ENCODE data around the gene CCNT1. TPM values are rescaled to one million over a fixed set of nuclear protein-coding genes. Genes with fewer than 3 reads are reported as not detected.

The CCNT1 gene
- total RNA-seq, 1 donor from 2014 or later, result 52.5 TPM

GRCh38 chr12:48696626-48697025, 19.9 kb downstream of the CCNT1 start:
- Mint-ChIP-seq H3K36me3 (peaks cover 50% of the 10 kb centered on the region), H3K27me3 (ENCODE audit: low read depth) (no peaks in the 10 kb centered on the region), H3K4me1 (no peaks in the 10 kb centered on the region), H3K4me3 (no peak overlapping the region), H3K9me3 (no peaks in the 10 kb centered on the region), H3K27ac (no peak overlapping the region)
- no peak for DNase-seq (ENCODE audit: low spot score in 2 of 2, unreplicated experiment in 2 of 2)
- TF ChIP-seq CTCF (IDR thresholded peaks at IDR 0.05; ENCODE audit: unreplicated experiment), result no peak

GRCh38 chr12:48695859-48696258, 20.6 kb downstream of the CCNT1 start:
- no peak overlapping the region for H3K27ac Mint-ChIP-seq
- peaks cover 3% of the 10 kb centered on the region for H3K4me1 Mint-ChIP-seq
- DNase-seq (ENCODE audit: low spot score in 2 of 2, unreplicated experiment in 2 of 2), result no peak
- H3K36me3 Mint-ChIP-seq, result peaks cover 53% of the 10 kb centered on the region
- no peak overlapping the region for H3K4me3 Mint-ChIP-seq
- no peaks in the 10 kb centered on the region for H3K9me3 Mint-ChIP-seq
- no peak for TF ChIP-seq CTCF (IDR thresholded peaks at IDR 0.05; ENCODE audit: unreplicated experiment)
- H3K27me3 Mint-ChIP-seq (ENCODE audit: low read depth), result no peaks in the 10 kb centered on the region

GRCh38 chr12:48694038-48694437, 22.5 kb downstream of the CCNT1 start:
- Mint-ChIP-seq H3K27me3 (ENCODE audit: low read depth) (no peaks in the 10 kb centered on the region), H3K36me3 (peaks cover 50% of the 10 kb centered on the region), H3K27ac (no peak overlapping the region), H3K4me1 (peaks cover 14% of the 10 kb centered on the region), H3K4me3 (no peak overlapping the region), H3K9me3 (no peaks in the 10 kb centered on the region)
- no peak for DNase-seq (ENCODE audit: low spot score in 2 of 2, unreplicated experiment in 2 of 2)
- TF ChIP-seq CTCF (IDR thresholded peaks at IDR 0.05; ENCODE audit: unreplicated experiment), result no peak

- Mint-ChIP-seq H3K4me1 (peaks cover 14% of the 10 kb centered on the region), H3K36me3 (peaks cover 53% of the 10 kb centered on the region), H3K9me3 (no peaks in the 10 kb centered on the region), H3K4me3 (no peak overlapping the region), H3K27me3 (ENCODE audit: low read depth) (no peaks in the 10 kb centered on the region), H3K27ac (no peak overlapping the region)
- TF ChIP-seq CTCF (IDR thresholded peaks at IDR 0.05; ENCODE audit: unreplicated experiment), result no peak
- no peak for DNase-seq (ENCODE audit: low spot score in 2 of 2, unreplicated experiment in 2 of 2)
Measured at GRCh38 chr12:48693572-48693971, 22.9 kb downstream of the CCNT1 start.

GRCh38 chr12:48691826-48692487, 24.6 kb downstream of the CCNT1 start:
- TF ChIP-seq CTCF (IDR thresholded peaks at IDR 0.05; ENCODE audit: unreplicated experiment), result no peak
- H3K9me3 Mint-ChIP-seq, result no peaks in the 10 kb centered on the region
- no peaks in the 10 kb centered on the region for H3K27me3 Mint-ChIP-seq (ENCODE audit: low read depth)
- peaks cover 14% of the 10 kb centered on the region for H3K4me1 Mint-ChIP-seq
- H3K36me3 Mint-ChIP-seq, result peaks cover 50% of the 10 kb centered on the region
- DNase-seq (ENCODE audit: low spot score in 2 of 2, unreplicated experiment in 2 of 2), result no peak
- peak overlapping the region; percentile 60 for H3K27ac Mint-ChIP-seq
- H3K4me3 Mint-ChIP-seq, result no peak overlapping the region

All from mesothelial cell of epicardium (in vitro differentiated cells).